ENCODE results near the gene NME2.
"Not testable (repeated sequence)": the region's sequence is repeated elsewhere in the genome, so short reads cannot be mapped to it uniquely, and the experiment has no call there.

The NME2 gene

GRCh38 chr17:51166198-51166986, at the start of gene NME2:
NME2 (plus strand) TSS chr17:51166411; CDS start chr17:51166831, 420 bp downstream.
- peak; percentile 86 to 91 for DNase-seq

- no peak for DNase-seq
Measured at GRCh38 chr17:51118330-51119195, 47.6 kb upstream of the NME2 start.

DNA sequence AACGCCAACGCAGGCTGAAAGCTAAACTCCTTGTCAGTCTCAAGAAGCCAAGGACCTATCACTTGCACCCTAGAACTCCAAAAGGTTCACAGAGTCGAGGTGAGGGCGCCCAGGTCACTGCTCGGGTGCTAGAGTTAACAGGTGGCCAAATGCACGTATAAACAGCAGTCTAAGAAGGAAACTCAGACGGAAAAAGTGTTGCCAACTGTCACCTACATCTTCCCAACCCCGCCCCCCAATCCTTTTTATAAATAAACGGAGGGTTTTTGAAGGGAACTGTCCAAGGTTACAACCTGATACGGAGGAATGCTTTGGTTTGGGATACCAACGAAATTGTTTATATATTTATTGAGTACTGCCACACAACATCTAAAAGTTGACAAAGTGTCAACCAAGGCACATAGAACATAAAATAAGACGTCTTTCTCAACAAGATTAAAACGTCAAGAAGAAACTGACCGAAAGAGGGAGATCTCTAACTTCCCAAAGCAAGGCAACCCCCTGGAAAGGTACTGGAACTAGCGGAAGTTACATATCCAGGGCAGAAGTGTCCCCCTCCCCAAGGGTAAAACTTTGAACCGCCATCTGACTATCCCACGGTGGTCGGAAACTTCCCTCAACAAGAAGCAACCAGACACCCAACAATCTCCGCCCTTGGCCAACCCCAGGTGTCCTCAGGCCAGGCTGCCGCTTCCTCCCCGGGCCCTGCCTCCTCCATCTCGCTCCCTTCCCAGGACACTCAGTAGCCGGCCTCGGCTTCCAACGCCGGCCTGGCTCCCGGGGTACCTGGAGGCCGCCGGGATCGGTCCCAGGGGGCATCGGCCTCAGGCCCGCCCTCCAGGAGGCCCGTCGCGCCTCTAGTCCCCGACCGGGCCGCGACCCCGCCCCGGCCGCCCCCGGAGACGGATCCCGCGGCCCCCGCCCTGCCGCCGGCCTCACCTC, 46.5 kb upstream of the NME2 start:
- DNase-seq: peak; percentile 83 to 87

DNA sequence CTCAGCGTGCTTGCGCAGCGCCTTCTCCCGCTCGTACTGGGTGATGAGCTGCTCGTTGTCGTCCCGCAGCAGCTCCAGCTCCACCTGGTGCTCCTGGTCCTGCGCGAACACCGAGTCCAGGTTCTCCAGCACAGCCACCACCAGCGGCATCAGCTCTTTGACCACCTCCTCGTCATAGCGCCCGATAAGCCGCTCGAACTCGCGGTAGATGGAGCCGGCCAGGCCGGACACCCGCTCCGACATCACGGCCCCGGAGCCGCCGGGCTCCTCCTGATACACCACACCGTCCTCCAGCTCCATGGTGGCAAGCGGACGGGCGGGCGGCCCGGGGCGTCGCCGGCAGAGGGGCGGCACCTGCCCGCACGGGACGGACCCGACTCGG, 45.9 kb upstream of the NME2 start:
- DNase-seq: peak in 1 of 2 experiments; percentile 67

GRCh38 chr17:51120739-51121619, 45.2 kb upstream of the NME2 start, which contains the start of gene SPAG9:
SPAG9 (minus strand) TSS chr17:51120868; CDS start chr17:51120656, 212 bp downstream.
- peak; percentile 95 to 96 for DNase-seq

GRCh38 chr17:51121620-51122472, 44.4 kb upstream of the NME2 start:
- DNase-seq: peak; percentile 97

GRCh38 chr17:51122473-51123115, 43.6 kb upstream of the NME2 start:
- DNase-seq: not testable (repeated sequence)

DNA sequence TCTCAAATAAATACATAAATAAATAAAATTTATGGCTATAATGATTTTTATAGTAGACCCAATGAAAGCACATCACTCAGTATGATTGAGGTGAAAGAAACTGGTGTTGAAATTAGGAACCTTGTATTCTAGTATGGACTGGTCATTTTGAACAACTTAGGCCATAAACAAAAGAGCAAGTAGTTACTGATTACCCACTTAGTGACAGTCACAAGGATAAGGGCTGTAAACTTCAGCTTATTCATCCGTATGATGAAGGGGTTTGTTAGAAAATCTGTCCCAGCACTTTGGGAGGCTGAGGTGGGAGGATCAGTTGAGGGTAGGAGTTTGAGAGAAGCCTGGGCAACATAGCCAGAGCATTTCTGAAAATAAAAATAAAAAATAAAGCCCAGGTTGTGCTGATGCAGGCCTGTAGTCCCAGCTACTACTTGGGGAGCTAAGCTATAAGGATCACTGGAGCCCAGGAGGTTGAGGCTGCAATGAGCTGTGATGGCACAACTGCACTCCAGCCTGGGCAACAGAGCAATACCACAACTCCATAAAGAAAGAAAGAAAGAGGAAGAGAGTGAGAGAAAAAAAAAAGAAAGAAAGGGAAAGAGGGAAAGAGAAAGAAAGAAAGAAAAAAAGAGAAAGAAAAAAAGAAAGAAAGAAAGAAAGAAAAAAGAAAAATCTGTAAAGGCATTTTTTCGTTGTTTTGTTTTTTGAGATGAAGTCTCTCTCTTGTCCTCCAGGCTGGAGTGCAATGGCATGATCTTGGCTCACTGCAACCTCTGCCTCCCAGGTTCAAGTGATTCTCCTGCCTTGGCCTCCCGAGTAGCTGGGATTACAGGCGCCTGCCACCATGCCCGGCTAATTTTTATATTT, 41.3 kb upstream of the NME2 start:
- no peak for DNase-seq

GRCh38 chr17:51128076-51128475, 38.1 kb upstream of the NME2 start:
- DNase-seq: no peak

DNA sequence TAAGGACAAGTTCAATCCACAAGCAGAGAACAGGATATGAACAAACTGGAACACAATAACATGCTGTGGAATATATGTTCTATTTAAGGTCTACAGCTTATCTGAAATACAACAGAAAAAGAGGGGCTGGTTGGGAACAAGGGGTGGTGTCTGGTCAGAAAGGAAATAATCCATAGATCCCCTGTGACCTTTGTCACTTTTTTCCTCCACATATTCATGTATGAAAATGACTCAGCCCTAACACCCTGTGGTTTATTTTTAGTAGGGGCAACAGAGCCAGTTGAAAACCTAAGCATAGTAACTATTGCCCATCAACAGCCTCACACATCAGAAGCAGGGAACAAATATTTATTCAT, 33.3 kb upstream of the NME2 start:
- DNase-seq: no peak

DNA sequence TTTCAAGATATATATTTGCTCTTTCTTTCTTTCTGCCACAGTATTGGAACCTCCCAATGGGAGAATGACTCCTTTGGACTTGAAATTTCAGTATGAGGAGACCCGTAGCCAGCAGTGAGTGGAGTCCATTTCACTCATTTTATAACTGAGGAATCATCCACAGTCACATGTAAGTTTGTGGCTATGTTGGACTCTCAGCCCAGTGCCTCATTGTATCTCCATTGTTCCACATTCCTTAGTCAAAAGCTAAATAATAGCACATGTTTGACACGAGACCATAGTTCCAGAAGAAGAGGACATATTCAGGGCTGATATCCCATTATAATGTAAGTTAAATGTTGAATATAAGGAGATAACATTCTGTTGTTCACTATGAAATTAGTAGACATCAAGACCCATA, 32.8 kb upstream of the NME2 start:
- no peak for DNase-seq

- no peak for DNase-seq
Measured at GRCh38 chr17:51135956-51136355, 30.3 kb upstream of the NME2 start.

GRCh38 chr17:51142597-51142996, 23.6 kb upstream of the NME2 start:
- no peak for DNase-seq

GRCh38 chr17:51144266-51145022, 21.8 kb upstream of the NME2 start:
- DNase-seq: no peak

- DNase-seq: no peak
Measured at GRCh38 chr17:51147650-51148049, 18.6 kb upstream of the NME2 start.

- no peak for DNase-seq
Measured at GRCh38 chr17:51149163-51149562, 17.0 kb upstream of the NME2 start.

DNA sequence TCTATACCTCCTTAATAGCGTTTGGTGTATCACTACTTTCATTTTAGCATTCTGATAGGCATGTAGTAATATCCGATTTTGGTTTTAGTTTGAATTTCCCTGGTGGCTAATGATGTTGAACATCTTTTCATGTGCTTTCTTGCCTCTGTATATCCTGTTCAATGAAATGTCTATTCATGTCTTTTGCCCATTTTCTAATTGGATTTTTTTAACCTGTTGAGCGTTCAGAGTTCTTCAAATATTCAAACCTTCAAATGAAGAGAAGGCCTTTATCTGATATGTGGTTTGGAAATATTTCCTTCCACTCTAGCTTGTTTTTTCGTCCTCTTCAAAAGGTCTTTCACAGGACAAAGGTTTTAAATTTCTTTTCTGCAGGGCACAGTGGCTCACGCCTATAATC, 15.3 kb upstream of the NME2 start:
- DNase-seq: no peak

DNA sequence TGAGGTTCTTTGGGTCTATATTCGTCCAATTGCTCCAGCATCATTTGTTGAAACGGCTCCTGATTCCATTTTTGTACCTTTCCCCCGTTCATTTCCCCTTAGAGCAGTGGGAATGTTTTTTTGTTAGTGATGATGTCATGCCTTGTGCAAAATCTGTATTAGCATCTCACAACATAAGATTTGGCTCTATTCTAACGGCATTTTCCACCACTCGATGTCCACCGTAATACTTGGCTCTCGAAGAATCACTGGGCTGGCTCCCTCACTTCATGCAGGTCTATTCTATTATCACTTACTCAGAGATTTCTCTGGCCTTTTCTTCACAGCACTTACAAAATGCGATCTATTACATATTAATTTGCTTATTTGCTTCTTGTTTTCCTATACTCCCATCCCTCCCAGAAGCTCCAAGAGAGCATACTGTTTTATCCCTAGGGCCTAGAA, 13.4 kb upstream of the NME2 start:
- peak in 1 of 2 experiments; percentile 69 for DNase-seq
